Measurements from ENCODE around the gene ZNF277. TPM values are rescaled to one million over a fixed set of nuclear protein-coding genes. Genes with fewer than 3 reads are reported as not detected.
"Not testable (repeated sequence)": the region's sequence is repeated elsewhere in the genome, so short reads cannot be mapped to it uniquely, and the experiment has no call there.

ZNF277 gene
- total RNA-seq, 1 donor from 2014 or later: 21.6 TPM

- TF ChIP-seq POLR2AphosphoS5 (IDR thresholded peaks at IDR 0.05; ENCODE audit: insufficient read depth in 1 of 2, low read depth in 1 of 2) (no peak), CTCF (IDR thresholded peaks at IDR 0.05) (no peak), POLR2A (IDR thresholded peaks at IDR 0.05) (no peak)
Observed at GRCh38 chr7:112306903-112307302, 100.4 kb downstream of the ZNF277 start.

GRCh38 chr7:112307506-112307905 is 101.0 kb downstream of the ZNF277 start:
- H3K4me3 ChIP-seq: no peak overlapping the region
- no peaks in the 10 kb centered on the region for H3K9me3 ChIP-seq
- intact Hi-C loops (cut with DNase I): no loop called here
- no peak for TF ChIP-seq POLR2A (IDR thresholded peaks at IDR 0.05)
- TF ChIP-seq POLR2AphosphoS5 (IDR thresholded peaks at IDR 0.05; ENCODE audit: insufficient read depth in 1 of 2, low read depth in 1 of 2): no peak
- TF ChIP-seq CTCF (IDR thresholded peaks at IDR 0.05): no peak
- no peaks in the 10 kb centered on the region for H3K4me1 ChIP-seq
- no peak for DNase-seq (ENCODE audit: extremely low spot score in 2 of 2)
- no peaks in the 10 kb centered on the region for H3K27me3 ChIP-seq
- no peak overlapping the region for H3K27ac ChIP-seq
- H3K36me3 ChIP-seq: no peaks in the 10 kb centered on the region

More at GRCh38 chr7:112306903-112307302, 100.4 kb downstream of the ZNF277 start:
- no peaks in the 10 kb centered on the region for H3K27me3 ChIP-seq
- no peaks in the 10 kb centered on the region for H3K36me3 ChIP-seq
- intact Hi-C loops (cut with DNase I): no loop called here
- no peaks in the 10 kb centered on the region for H3K4me1 ChIP-seq
- no peak overlapping the region for H3K27ac ChIP-seq
- H3K4me3 ChIP-seq: no peak overlapping the region
- H3K9me3 ChIP-seq: no peaks in the 10 kb centered on the region
- DNase-seq (ENCODE audit: extremely low spot score in 2 of 2): no peak

- TF ChIP-seq POLR2A (IDR thresholded peaks at IDR 0.05): no peak
- no peak for TF ChIP-seq POLR2AphosphoS5 (IDR thresholded peaks at IDR 0.05; ENCODE audit: insufficient read depth in 1 of 2, low read depth in 1 of 2)
- TF ChIP-seq CTCF (IDR thresholded peaks at IDR 0.05): no peak
- intact Hi-C loops (cut with DNase I): no loop called here
Observed at GRCh38 chr7:112308974-112309373, 102.5 kb downstream of the ZNF277 start.

DNA sequence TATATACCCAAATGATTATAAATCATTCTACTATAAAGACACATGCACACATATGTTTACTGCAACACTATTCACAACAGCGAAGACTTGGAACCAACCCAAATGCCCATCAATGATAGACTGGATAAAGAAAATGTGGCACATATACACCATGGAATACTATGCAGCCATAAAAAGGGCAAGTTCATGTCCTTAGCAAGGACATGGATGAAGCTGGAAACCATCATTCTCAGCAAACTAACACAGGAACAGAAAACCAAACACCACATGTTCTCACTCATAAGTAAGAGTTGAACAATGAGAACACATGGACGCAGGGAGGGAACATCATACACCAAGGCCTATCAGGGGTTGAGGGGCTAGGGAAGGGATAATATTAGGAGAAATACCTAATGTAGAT is 110.3 kb downstream of the ZNF277 start:
- H3K27me3 ChIP-seq; H3K4me3 ChIP-seq; H3K9me3 ChIP-seq; DNase-seq (ENCODE audit: extremely low spot score in 2 of 2); intact Hi-C loops (cut with DNase I); H3K27ac ChIP-seq: not testable (repeated sequence)
- Histone ChIP-seq H3K36me3 (peaks cover 0 to 13% of the 10 kb centered on the region in 2 donors), H3K4me1 (peaks cover 11% of the 10 kb centered on the region)

More at GRCh38 chr7:112308974-112309373, 102.5 kb downstream of the ZNF277 start:
- Histone ChIP-seq H3K27me3 (no peaks in the 10 kb centered on the region), H3K27ac (no peak overlapping the region), H3K9me3 (no peaks in the 10 kb centered on the region), H3K36me3 (no peaks in the 10 kb centered on the region), H3K4me1 (no peaks in the 10 kb centered on the region), H3K4me3 (no peak overlapping the region)
- DNase-seq (ENCODE audit: extremely low spot score in 2 of 2): no peak

GRCh38 chr7:112322070-112322469 is 115.6 kb downstream of the ZNF277 start:
- no peak overlapping the region for H3K27ac ChIP-seq
- peaks cover 9% of the 10 kb centered on the region for H3K4me1 ChIP-seq
- H3K4me3 ChIP-seq: no peak overlapping the region
- TF ChIP-seq POLR2AphosphoS5 (IDR thresholded peaks at IDR 0.05; ENCODE audit: insufficient read depth in 1 of 2, low read depth in 1 of 2): no peak
- TF ChIP-seq CTCF (IDR thresholded peaks at IDR 0.05): no peak
- TF ChIP-seq POLR2A (IDR thresholded peaks at IDR 0.05): no peak
- H3K36me3 ChIP-seq: peaks cover 0 to 23% of the 10 kb centered on the region in 2 donors
- intact Hi-C loops (cut with DNase I): no loop called here
- H3K27me3 ChIP-seq: no peaks in the 10 kb centered on the region
- DNase-seq (ENCODE audit: extremely low spot score in 2 of 2): no peak
- H3K9me3 ChIP-seq: no peaks in the 10 kb centered on the region

Data from vagina (tissue), 2 donors.